CD4-positive, alpha-beta T cell treated with Interleukin-21 for 1 hour (primary cell): ENCODE data around the gene SLC28A3.

Experiments
- DNase-seq: peaks from one replicate; pipeline ENCODE4 v3.0.0-alpha.2; 2020

The SLC28A3 gene

GRCh38 chr9:84339503-84339902, 1.1 kb downstream of the SLC28A3 start:
- no peak for DNase-seq

GRCh38 chr9:84338792-84339191, 1.8 kb downstream of the SLC28A3 start:
- no peak for DNase-seq

GRCh38 chr9:84337252-84337651, 3.3 kb downstream of the SLC28A3 start:
- no peak for DNase-seq

GRCh38 chr9:84331119-84331809, 9.3 kb downstream of the SLC28A3 start:
- DNase-seq: no peak

- no peak for DNase-seq
These were observed 10.3 kb downstream of the SLC28A3 start for GRCh38 chr9:84330246-84330645.

GRCh38 chr9:84327184-84327583, 13.4 kb downstream of the SLC28A3 start:
- DNase-seq: no peak

GRCh38 chr9:84325347-84325973, 15.1 kb downstream of the SLC28A3 start:
- no peak for DNase-seq

- DNase-seq: no peak
These were observed 15.7 kb downstream of the SLC28A3 start for GRCh38 chr9:84324811-84325210.

GRCh38 chr9:84323858-84324257, 16.7 kb downstream of the SLC28A3 start:
- DNase-seq: no peak

GRCh38 chr9:84322828-84323227, 17.7 kb downstream of the SLC28A3 start:
- DNase-seq: no peak

- DNase-seq: no peak
These were observed 20.3 kb downstream of the SLC28A3 start for GRCh38 chr9:84320231-84320630.

- no peak for DNase-seq
These were observed 20.9 kb downstream of the SLC28A3 start for GRCh38 chr9:84319632-84320031.

- no peak for DNase-seq
These were observed 21.6 kb downstream of the SLC28A3 start for GRCh38 chr9:84318981-84319380.

- no peak for DNase-seq
These were observed 23.0 kb downstream of the SLC28A3 start for GRCh38 chr9:84317563-84317962.

GRCh38 chr9:84315278-84315877, 25.2 kb downstream of the SLC28A3 start:
- peak; percentile 52 for DNase-seq

GRCh38 chr9:84314306-84314705, 26.3 kb downstream of the SLC28A3 start:
- no peak for DNase-seq

- no peak for DNase-seq
These were observed 29.7 kb downstream of the SLC28A3 start for GRCh38 chr9:84310883-84311282.

- no peak for DNase-seq
These were observed 34.9 kb downstream of the SLC28A3 start for GRCh38 chr9:84305497-84306131.

GRCh38 chr9:84304166-84304565, 36.4 kb downstream of the SLC28A3 start:
- DNase-seq: no peak

GRCh38 chr9:84303061-84303460, 37.5 kb downstream of the SLC28A3 start:
- no peak for DNase-seq

GRCh38 chr9:84301851-84302250, 38.7 kb downstream of the SLC28A3 start:
- no peak for DNase-seq

- DNase-seq: no peak
These were observed 40.3 kb downstream of the SLC28A3 start for GRCh38 chr9:84300271-84300670.

- DNase-seq: no peak
These were observed 43.3 kb downstream of the SLC28A3 start for GRCh38 chr9:84297162-84297821.
